ENCODE results near the gene BORA. TPM values are rescaled to one million over a fixed set of nuclear protein-coding genes. Genes with fewer than 3 reads are reported as not detected.

The BORA gene
- total RNA-seq, 4 donors from 2014 or later: 1.5 to 156 (median 5.4) TPM

DNA sequence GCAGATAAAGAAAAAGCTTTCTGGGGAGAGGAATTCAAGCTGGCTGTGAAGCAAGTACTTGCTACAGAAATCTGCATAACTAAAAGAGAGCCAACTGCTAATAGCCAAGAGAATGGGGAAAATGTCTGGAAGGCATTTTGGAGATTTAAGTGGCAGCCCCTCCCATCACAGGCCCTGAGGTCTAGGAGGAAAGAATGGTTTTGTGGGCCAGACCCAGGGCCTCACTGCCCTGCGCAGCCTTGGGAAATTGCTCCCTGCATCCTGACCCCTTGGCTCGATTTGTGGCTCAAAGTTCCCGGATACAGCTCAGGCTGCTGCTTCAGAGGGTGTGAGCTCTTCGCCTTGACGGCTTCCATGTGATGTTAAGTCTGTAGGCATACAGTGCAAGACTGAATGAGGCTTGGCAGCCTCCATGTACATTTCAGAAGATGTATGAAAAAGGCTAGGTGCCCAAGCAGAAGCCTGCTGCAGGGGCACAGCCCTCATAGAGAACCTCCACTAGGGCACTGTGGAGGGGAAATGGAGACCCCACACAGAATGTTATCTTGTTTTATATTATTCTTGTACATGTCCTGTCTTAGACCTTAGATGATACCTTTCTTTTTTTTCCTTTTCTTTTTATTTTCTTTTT lies 34.7 kb upstream of the BORA start:
- no peak for DNase-seq
- intact Hi-C loops (cut with DNase I; ENCODE audit: low total_unique reads): no loop called here
- Histone ChIP-seq H3K36me3 (no peaks in the 10 kb centered on the region), H3K9me3 (no peaks in the 10 kb centered on the region), H3K27ac (no peak overlapping the region), H3K4me3 (no peak overlapping the region), H3K27me3 (no peaks in the 10 kb centered on the region), H3K4me1 (no peaks in the 10 kb centered on the region)
- TF ChIP-seq, protein P1, sequence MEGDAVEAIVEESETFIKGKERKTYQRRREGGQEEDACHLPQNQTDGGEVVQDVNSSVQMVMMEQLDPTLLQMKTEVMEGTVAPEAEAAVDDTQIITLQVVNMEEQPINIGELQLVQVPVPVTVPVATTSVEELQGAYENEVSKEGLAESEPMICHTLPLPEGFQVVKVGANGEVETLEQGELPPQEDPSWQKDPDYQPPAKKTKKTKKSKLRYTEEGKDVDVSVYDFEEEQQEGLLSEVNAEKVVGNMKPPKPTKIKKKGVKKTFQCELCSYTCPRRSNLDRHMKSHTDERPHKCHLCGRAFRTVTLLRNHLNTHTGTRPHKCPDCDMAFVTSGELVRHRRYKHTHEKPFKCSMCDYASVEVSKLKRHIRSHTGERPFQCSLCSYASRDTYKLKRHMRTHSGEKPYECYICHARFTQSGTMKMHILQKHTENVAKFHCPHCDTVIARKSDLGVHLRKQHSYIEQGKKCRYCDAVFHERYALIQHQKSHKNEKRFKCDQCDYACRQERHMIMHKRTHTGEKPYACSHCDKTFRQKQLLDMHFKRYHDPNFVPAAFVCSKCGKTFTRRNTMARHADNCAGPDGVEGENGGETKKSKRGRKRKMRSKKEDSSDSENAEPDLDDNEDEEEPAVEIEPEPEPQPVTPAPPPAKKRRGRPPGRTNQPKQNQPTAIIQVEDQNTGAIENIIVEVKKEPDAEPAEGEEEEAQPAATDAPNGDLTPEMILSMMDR (IDR thresholded peaks at IDR 0.05): no peak
- TF ChIP-seq POLR2A (IDR thresholded peaks at IDR 0.05): no peak

DNA sequence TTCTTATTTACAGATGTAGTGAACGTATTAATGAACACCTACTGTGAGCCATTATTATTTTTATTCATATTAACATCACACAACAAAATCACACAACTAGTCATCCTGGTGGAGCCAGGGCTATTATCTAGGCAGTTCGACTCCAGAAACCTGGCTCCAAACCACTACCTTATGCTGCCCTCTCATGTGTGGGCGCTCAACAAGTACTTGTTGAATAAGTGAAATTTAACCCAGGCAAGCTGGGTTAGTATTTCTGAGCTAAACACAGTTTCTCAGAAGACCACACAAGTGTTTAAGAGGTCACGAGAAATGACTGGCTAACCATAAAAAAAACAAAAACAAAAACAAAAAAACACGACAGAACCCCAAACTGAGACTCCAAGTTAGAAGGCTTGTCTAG lies 33.9 kb upstream of the BORA start:
- Histone ChIP-seq H3K36me3 (no peaks in the 10 kb centered on the region), H3K4me3 (no peak overlapping the region), H3K27me3 (no peaks in the 10 kb centered on the region), H3K27ac (no peak overlapping the region), H3K9me3 (no peaks in the 10 kb centered on the region), H3K4me1 (no peaks in the 10 kb centered on the region)
- intact Hi-C loops (cut with DNase I; ENCODE audit: low total_unique reads): no loop called here
- no peak for DNase-seq
- TF ChIP-seq, protein P1 (IDR thresholded peaks at IDR 0.05): no peak
- TF ChIP-seq POLR2A (IDR thresholded peaks at IDR 0.05): no peak

DNA sequence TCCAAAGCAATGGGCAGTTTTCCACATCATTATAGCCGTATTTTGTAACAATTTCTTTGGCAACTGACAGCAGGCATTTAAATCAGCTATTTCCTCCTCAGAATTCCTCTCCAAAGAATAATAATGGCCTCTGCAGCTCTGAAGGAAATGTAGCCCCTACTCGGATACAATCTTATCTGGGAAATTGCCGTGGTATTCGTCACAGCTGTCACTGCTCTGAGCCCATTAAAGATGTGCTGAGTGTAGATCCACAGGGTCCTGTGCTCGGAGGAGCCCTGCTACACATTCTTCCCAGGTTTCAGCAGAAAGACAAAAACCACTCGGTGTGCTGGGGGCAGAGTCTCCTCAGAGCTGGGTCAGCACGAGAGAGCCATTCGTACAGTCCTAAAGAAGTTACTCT lies 33.4 kb upstream of the BORA start:
- H3K9me3 ChIP-seq: no peaks in the 10 kb centered on the region
- no peaks in the 10 kb centered on the region for H3K27me3 ChIP-seq
- no peak overlapping the region for H3K4me3 ChIP-seq
- DNase-seq: no peak
- intact Hi-C loops (cut with DNase I; ENCODE audit: low total_unique reads): no loop called here
- H3K36me3 ChIP-seq: no peaks in the 10 kb centered on the region
- no peak for TF ChIP-seq POLR2A (IDR thresholded peaks at IDR 0.05)
- TF ChIP-seq, protein P1 (IDR thresholded peaks at IDR 0.05): no peak
- no peaks in the 10 kb centered on the region for H3K4me1 ChIP-seq
- H3K27ac ChIP-seq: no peak overlapping the region

DNA sequence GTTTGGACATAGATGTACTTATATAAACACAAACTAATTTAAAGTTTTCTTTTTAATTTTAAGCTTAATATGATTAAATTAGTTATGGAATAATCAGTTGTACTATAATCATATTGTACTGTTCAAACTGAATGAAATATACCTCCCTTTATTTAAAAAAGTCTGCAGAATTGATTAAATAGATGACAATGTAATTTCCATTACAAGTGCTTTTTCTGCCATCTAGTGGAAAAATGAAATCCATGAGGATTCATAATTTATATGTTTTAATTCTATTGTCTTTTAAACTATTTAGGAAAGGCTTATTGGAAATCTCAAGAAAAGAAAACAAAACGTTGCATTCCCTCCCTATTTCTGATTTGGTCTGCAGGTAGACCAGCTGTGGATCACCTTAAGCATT lies 31.1 kb upstream of the BORA start:
- no peaks in the 10 kb centered on the region for H3K4me1 ChIP-seq
- H3K27ac ChIP-seq: no peak overlapping the region
- no peak for DNase-seq
- no peaks in the 10 kb centered on the region for H3K9me3 ChIP-seq
- H3K27me3 ChIP-seq: no peaks in the 10 kb centered on the region
- no peak overlapping the region for H3K4me3 ChIP-seq
- intact Hi-C loops (cut with DNase I; ENCODE audit: low total_unique reads): no loop called here
- no peaks in the 10 kb centered on the region for H3K36me3 ChIP-seq
- TF ChIP-seq POLR2A (IDR thresholded peaks at IDR 0.05): no peak
- TF ChIP-seq, protein P1 (IDR thresholded peaks at IDR 0.05): peak in 1 of 4 experiments; percentile 21

DNA sequence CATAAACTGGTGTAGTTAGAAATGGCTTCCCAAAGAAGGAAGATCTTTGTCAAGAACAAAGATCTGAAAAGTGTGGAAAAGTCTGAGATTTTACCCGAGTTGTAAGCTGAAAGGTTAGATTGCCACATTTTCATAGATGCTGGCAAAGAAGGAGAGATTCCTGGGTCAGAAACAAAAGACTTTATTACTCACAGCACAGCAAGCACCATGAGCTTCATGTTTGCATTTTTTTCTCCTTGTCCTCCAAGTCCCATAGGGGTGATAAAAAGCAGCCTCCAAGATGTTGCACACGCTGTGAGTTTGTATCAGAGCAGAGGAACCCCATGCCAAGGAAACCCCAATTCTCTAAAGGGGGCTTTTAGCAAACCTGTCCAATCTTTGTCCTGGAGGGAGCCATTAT lies 29.6 kb upstream of the BORA start:
- Histone ChIP-seq H3K9me3 (no peaks in the 10 kb centered on the region), H3K4me3 (no peak overlapping the region), H3K27ac (no peak overlapping the region), H3K4me1 (no peaks in the 10 kb centered on the region), H3K36me3 (no peaks in the 10 kb centered on the region), H3K27me3 (no peaks in the 10 kb centered on the region)
- no peak for DNase-seq
- TF ChIP-seq, protein P1 (IDR thresholded peaks at IDR 0.05): no peak
- no peak for TF ChIP-seq POLR2A (IDR thresholded peaks at IDR 0.05)
- intact Hi-C loops (cut with DNase I; ENCODE audit: low total_unique reads): no loop called here
